KG1 (cell line): ENCODE data around the gene COPZ1.
A peak's percentile ranks its signal among the peaks of the same experiment; 100 is the strongest.

Experiments used
- DNase-seq: peaks from one replicate; lab custom pipeline; 2025; lab: John Stamatoyannopoulos, UW

The COPZ1 gene

GRCh38 chr12:54394986-54395385, 70.1 kb downstream of the COPZ1 start:
- no peak for DNase-seq

- no peak for DNase-seq
Observed at GRCh38 chr12:54395545-54395944, 70.6 kb downstream of the COPZ1 start.

GRCh38 chr12:54397157-54397556, 72.2 kb downstream of the COPZ1 start:
- no peak for DNase-seq

- DNase-seq, result no peak
Observed at GRCh38 chr12:54398218-54398617, 73.3 kb downstream of the COPZ1 start.

- DNase-seq, result peak; percentile 23
Observed at GRCh38 chr12:54398995-54399793, 74.3 kb downstream of the COPZ1 start.

- no peak for DNase-seq
Observed at GRCh38 chr12:54401119-54401518, 76.2 kb downstream of the COPZ1 start.
